GM12878 (cell line): ENCODE data around the gene IL27RA. TPM values are rescaled to one million over a fixed set of nuclear protein-coding genes. Genes with fewer than 3 reads are reported as not detected.

Experiments
- ATAC-seq: fragments of 200-7000 bp; cut with Tn5 transposase; 3 replicates; pipeline ENCODE4 v1.9.1; 2020; ENCODE audit warnings: mild to moderate bottlenecking, moderate library complexity
- BruUV-seq: library from RNA; stranded (reverse); fragments of 400-500 nt; replicated peaks from 2 replicates; lab custom pipeline; 2021; lab: Mats Ljungman, UMichigan
- CTCF ChIA-PET: fragments of 300-600 bp; sonication (Branson Sonifier 250); formaldehyde crosslinking; extraction: SDS; loops from one replicate; lab custom pipeline; 2021; ENCODE audit warnings: inconsistent platforms; lab: Yijun Ruan, JAX
- POLR2A ChIA-PET: fragments of 350-600 bp; formaldehyde crosslinking; extraction: SDS; loops from one replicate; lab custom pipeline; 2021; ENCODE audit warnings: inconsistent platforms; lab: Charles Lee
- RAD21 ChIA-PET: fragments of 300-600 bp; sonication (Branson Sonifier 250); formaldehyde crosslinking; loops from one replicate; lab custom pipeline; 2023; ENCODE audit warnings: antibody characterized with exemption; ENCODE audit not compliant: unreplicated experiment; lab: Charles Lee
- SMC1A ChIA-PET: fragments of 300-600 bp; sonication (Branson Sonifier 250); formaldehyde crosslinking; loops from one replicate; lab custom pipeline; 2023; ENCODE audit not compliant: unreplicated experiment, uncharacterized antibody; lab: Charles Lee
- DNase-seq: peaks from one replicate; pipeline ENCODE4 v3.0.0-alpha.2; 2011; ENCODE audit warnings: low read depth, low spot score
- FAIRE-seq: peaks from 3 replicates; lab custom pipeline; 2011; peaks lifted over from hg19 to GRCh38; lab: Jason Lieb, UNC
- H2AFZ ChIP-seq: 2 replicates; pipeline ENCODE4 v1.6.0; 2011; ENCODE audit warnings: low read depth, low read length, control low read depth; ENCODE audit not compliant: control insufficient read depth
- H3K27ac ChIP-seq: 2 replicates; pipeline ENCODE4 v1.5.1; 2011; ENCODE audit warnings: control low read depth; ENCODE audit not compliant: control insufficient read depth, insufficient read depth
- H3K27me3 ChIP-seq, 2 experiments: replicated peaks in 1 of 2; 2 replicates each; pipeline versions ENCODE4 v1.6.0 to v1.6.1; 2011; ENCODE audit warnings: low read length in 1 of 2; ENCODE audit not compliant: control insufficient read depth in 2 of 2, insufficient read depth in 2 of 2
- H3K36me3 ChIP-seq, 2 experiments: 2 replicates each; pipeline ENCODE4 v1.5.1; 2011; ENCODE audit warnings: low read length in 1 of 2; ENCODE audit not compliant: control insufficient read depth in 2 of 2, insufficient read depth in 2 of 2
- H3K4me1 ChIP-seq: 2 replicates; pipeline ENCODE4 v1.6.1; 2011; ENCODE audit warnings: mild to moderate bottlenecking, low read length, moderate library complexity, mixed read lengths; ENCODE audit not compliant: control insufficient read depth, insufficient read depth
- H3K4me2 ChIP-seq: 2 replicates; pipeline ENCODE4 v1.6.0; 2011; ENCODE audit warnings: control low read depth; ENCODE audit not compliant: control insufficient read depth, insufficient read depth
- H3K4me3 ChIP-seq: fragments of 200-600 bp; sonication (generic); 2 replicates; pipeline ENCODE4 v1.5.1; 2016
- H3K79me2 ChIP-seq: 2 replicates; pipeline ENCODE4 v1.6.0; 2011; ENCODE audit warnings: low read length; ENCODE audit not compliant: control insufficient read depth, insufficient read depth
- H3K9ac ChIP-seq: 2 replicates; pipeline ENCODE4 v1.8.0; 2011; ENCODE audit warnings: low read length, control low read depth, mixed read lengths; ENCODE audit not compliant: control insufficient read depth, insufficient read depth
- H3K9me3 ChIP-seq: replicated peaks from 3 replicates; pipeline ENCODE4 v1.5.1; 2011; ENCODE audit warnings: mild to moderate bottlenecking, low read length; ENCODE audit not compliant: control insufficient read depth, insufficient read depth
- H4K20me1 ChIP-seq: 2 replicates; pipeline ENCODE4 v1.6.0; 2011; ENCODE audit not compliant: control insufficient read depth, insufficient read depth
- GABPA ChIP-seq: IDR thresholded peaks from 2 replicates; pipeline ENCODE4 v1.6.1; 2014; ENCODE audit warnings: antibody characterized with exemption, low read depth, mild to moderate bottlenecking, inconsistent platforms
- KAT2A ChIP-seq: conservative IDR thresholded peaks from 2 replicates; pipeline ENCODE4 v1.6.1; 2011; ENCODE audit warnings: low read depth, low read length; ENCODE audit not compliant: control insufficient read depth
- MTA3 ChIP-seq: IDR thresholded peaks from 2 replicates; pipeline ENCODE4 v1.6.1; 2012; ENCODE audit warnings: low read length, inconsistent platforms, borderline replicate concordance
- MYC ChIP-seq: IDR thresholded peaks from 2 replicates; pipeline ENCODE4 v1.6.1; 2011; ENCODE audit warnings: mild to moderate bottlenecking, low read length, moderate library complexity, inconsistent platforms; ENCODE audit not compliant: insufficient read depth, insufficient replicate concordance, insufficient read length, severe bottlenecking
- PML ChIP-seq: IDR thresholded peaks from 2 replicates; pipeline ENCODE4 v1.6.1; 2012; ENCODE audit warnings: low read length, inconsistent platforms
- RCOR1 ChIP-seq: conservative IDR thresholded peaks from 2 replicates; pipeline ENCODE4 v1.6.1; 2012; ENCODE audit warnings: low read depth, low read length, improper control_type of control experiment
- SMAD5 ChIP-seq: IDR thresholded peaks from 2 replicates; pipeline ENCODE4 v1.6.1; 2016; ENCODE audit warnings: antibody characterized with exemption, low read depth
- WGBS: methylation state at CpG from one replicate; pipeline ENCODE4 v1.1.6; 2016; ENCODE audit warnings: low lambda C conversion rate; ENCODE audit not compliant: insufficient replicate concordance, insufficient coverage; ENCODE audit errors: missing lambda C conversion rate; 5-methylcytosine and 5-hydroxymethylcytosine counted together
- in situ Hi-C: fragments of 300-500 bp; cut with MboI; formaldehyde crosslinking; loops from 9 replicates; pipeline ENCODE4 v1.14.3; 2018; ENCODE audit warnings: mixed read lengths
- intact Hi-C: fragments of 100-400 bp; cut with micrococcal nuclease; formaldehyde crosslinking; loops from one replicate; pipeline ENCODE4 v1.14.2; 2022; ENCODE audit not compliant: unreplicated experiment
- polyA plus RNA-seq, 11 experiments: library from polyadenylated mRNA; depleted of rRNA in 4 of 11; unstranded in 6 of 11; stranded (reverse) in 5 of 11; fragments of >200 nt; fragmentation: Nextera tagmentation in 4 of 11; fragmentation: Illumina TruSeq in 1 of 11; extraction: Ambion mirVana in 4 of 11; extraction: Trizol in 1 of 11; gene quantifications; 1 replicate in 1 of 11; 2 replicates in 10 of 11; pipeline versions ENCODE4 v1.2.1 to v1.2.3, GENCODE V29; 2011 to 2016; ENCODE audit warnings: inconsistent platforms in 2 of 11, missing spikeins in 2 of 11, low read depth in 1 of 11
- total RNA-seq, 4 experiments: library from RNA; depleted of rRNA in 3 of 4; stranded (reverse); fragments of >200 nt in 3 of 4; fragmentation: Illumina TruSeq in 1 of 4; extraction: Trizol in 1 of 4; gene quantifications; 2 replicates each; pipeline versions ENCODE4 v1.2.1 to v1.2.3, GENCODE V29; 2013 to 2021
- TF ChIP-seq, protein P1 (sequence below): IDR thresholded peaks from 2 replicates; pipeline ENCODE4 v1.6.1; 2012; ENCODE audit warnings: low read depth, low read length, improper control_type of control experiment

Gene IL27RA
- total and polyA plus RNA-seq, 10 of the 15 experiments (the other 5 are each of a cell fraction or from before 2014, with no cell fraction given), result 8.4 to 63.5 (median 41.2) TPM

- no peak for TF ChIP-seq RCOR1
These were observed 21.9 kb downstream of the IL27RA start (continued) for GRCh38 chr19:14053500-14053899.

- TF ChIP-seq, protein P1, sequence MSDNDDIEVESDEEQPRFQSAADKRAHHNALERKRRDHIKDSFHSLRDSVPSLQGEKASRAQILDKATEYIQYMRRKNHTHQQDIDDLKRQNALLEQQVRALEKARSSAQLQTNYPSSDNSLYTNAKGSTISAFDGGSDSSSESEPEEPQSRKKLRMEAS, result no peak
- no peak for TF ChIP-seq PML
- TF ChIP-seq KAT2A, result no peak
- no peak for TF ChIP-seq MYC
- TF ChIP-seq SMAD5, result no peak
- no peak for TF ChIP-seq MTA3
- no peak for TF ChIP-seq GABPA
- no peaks in the 10 kb centered on the region for H3K4me1 ChIP-seq
- intact Hi-C loops (no loop called here), in situ Hi-C loops (loop anchor here (25.0 kb wide), 1 partner anchor 767 kb away; no protein-coding TSS in a partner anchor)
- ChIA-PET CTCF (interaction anchor here (0.6 kb wide), 1 partner anchor 47 kb away, joined by 3 read pairs; no protein-coding TSS in a partner anchor), RAD21 (no interaction called here), POLR2A (interaction anchor here (0.5 kb wide), 1 partner anchor 173 kb away, joined by 3 read pairs; no protein-coding TSS in a partner anchor), SMC1A (no interaction called here)
- no peak overlapping the region for H3K4me2 ChIP-seq
- peaks cover 3 to 7% of the 10 kb centered on the region in 2 experiments; a peak in 3 of 4 replicates for H3K36me3 ChIP-seq
- 49% methylated on average over 5 of the region's 6 CpGs for WGBS
- ATAC-seq, result no peak
- no peak overlapping the region for H3K27ac ChIP-seq
- H3K9ac ChIP-seq, result no peak overlapping the region
- no TSS peak for BruUV-seq
- DNase-seq, result no peak
- H2AFZ ChIP-seq, result no peak overlapping the region
- no peak for FAIRE-seq
- peaks cover 0 to 2% of the 10 kb centered on the region in 2 experiments for H3K27me3 ChIP-seq
- no peaks in the 10 kb centered on the region for H3K79me2 ChIP-seq
- H3K9me3 ChIP-seq, result no peaks in the 10 kb centered on the region
- H4K20me1 ChIP-seq, result no peaks in the 10 kb centered on the region
- no peak overlapping the region for H3K4me3 ChIP-seq
These were observed 22.5 kb downstream of the IL27RA start for GRCh38 chr19:14054099-14054498.
